Stimulated activated CD8-positive, alpha-beta memory T cell treated with anti-CD3 and anti-CD28 coated beads, Interleukin-12 subunit alpha, Interleukin-12 subunit beta, amount 100 ng/mL, for 24 hours (primary cell): Measurements from ENCODE around the gene NLGN1.

Source experiments
- DNase-seq: peaks from one replicate; pipeline ENCODE4 v3.0.0-alpha.2; 2020; ENCODE audit errors: extremely low read depth

NLGN1 gene

DNA sequence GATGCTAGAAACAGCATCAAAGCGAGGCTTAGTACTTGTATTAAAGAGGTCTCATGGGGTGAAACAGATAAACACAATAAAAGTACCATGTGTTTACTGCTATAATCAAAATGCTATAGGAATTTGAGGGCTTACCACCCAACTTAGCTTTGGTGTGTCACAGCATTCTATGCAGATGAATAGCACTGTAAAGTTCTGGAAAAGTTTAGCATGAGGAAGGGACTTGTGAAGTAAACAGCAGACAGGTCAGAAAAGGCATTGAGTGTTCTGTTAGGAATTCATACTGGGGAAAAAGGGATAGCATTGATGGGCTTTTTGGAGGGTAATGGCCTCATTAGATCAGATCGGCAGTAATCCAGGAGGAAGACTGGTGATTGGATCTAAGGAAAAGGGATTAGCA, 505.3 kb downstream of the NLGN1 start:
- no peak for DNase-seq

- no peak for DNase-seq
These were observed 507.8 kb downstream of the NLGN1 start for GRCh38 chr3:173905381-173905780.

DNA sequence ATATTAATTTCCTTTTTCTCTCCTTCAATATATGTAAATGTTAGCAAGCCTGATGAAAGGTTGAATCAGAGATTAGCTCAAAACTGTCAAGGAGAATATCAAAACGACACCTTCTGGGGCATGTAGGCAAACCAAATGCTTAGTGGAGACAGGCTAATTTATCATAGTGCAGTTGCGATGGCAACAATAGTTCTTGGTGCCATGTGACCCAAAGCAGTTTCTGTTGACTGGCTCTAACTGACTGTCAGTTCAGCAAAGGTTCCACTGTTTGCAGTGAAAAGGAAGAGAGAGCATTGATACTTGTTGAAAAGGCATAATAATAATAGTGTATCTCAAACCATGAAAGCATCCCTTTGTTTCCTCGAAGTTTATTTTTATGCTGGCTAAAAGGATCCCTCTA, 513.9 kb downstream of the NLGN1 start:
- DNase-seq, result no peak

GRCh38 chr3:173912126-173912525, 514.6 kb downstream of the NLGN1 start:
- no peak for DNase-seq

GRCh38 chr3:173913397-173913796, 515.9 kb downstream of the NLGN1 start:
- DNase-seq, result no peak

GRCh38 chr3:173913974-173914421, 516.5 kb downstream of the NLGN1 start:
- DNase-seq, result no peak

DNA sequence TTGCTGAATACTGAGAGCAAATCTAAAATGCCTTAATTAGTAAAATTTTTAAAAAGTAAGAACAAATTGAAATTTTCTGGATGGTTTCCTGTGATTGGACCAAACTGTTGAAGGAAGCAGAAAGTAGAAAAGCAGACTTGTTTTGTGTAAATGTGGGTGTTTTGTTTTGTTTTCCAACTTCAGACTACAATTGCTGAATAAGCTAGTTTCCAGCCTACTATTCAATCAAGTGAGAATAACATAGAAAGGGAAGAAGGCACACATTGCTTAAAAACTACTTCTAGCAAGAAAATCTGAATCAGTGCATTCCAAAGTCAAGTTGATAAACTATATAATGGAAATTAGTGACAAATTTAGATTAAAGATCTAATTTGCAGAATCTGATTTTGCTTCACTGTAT, 519.3 kb downstream of the NLGN1 start:
- no peak for DNase-seq

DNA sequence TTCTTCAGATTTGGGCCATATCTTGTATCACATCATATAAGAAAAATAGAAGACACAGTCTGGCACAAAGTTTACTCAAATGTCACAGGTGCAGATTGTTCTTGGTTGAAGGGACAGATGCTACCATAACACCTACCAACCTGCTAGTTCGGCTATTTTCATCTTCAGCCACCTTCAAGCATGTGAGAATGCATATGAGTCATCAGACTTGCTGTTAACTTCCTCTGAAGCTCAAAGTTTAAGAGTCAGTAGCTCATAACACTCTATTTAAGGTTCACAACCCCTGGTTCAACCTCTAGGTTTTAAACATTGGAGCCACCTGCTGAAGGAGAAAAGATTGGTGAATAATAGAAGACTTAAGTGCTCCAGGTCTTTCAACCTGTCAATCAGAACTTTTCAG, 522.8 kb downstream of the NLGN1 start:
- no peak for DNase-seq

- no peak for DNase-seq
These were observed 524.2 kb downstream of the NLGN1 start for GRCh38 chr3:173921732-173922131.

GRCh38 chr3:173923204-173923603, 525.7 kb downstream of the NLGN1 start:
- no peak for DNase-seq

- no peak for DNase-seq
These were observed 532.7 kb downstream of the NLGN1 start for GRCh38 chr3:173930251-173930650.

- no peak for DNase-seq
These were observed 535.1 kb downstream of the NLGN1 start for GRCh38 chr3:173932624-173933023.

DNA sequence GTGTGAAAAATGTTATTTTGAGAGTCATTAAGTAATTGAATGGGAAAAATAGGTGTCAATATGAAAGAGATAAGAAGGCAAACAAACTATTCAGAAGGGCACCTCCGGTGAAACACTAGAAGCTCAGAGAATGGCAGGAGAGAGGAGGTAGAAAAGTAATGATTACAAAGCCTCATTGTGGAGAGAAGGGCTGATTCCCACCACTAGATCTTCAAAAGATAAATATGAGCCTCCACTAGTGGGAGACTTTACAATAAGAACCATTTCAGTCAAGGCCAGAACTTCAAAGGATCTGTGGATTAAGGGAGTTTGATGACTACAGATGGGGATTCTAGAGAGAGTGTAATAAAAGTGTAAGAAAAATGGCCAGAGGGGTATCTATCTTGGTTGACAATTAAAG, 535.6 kb downstream of the NLGN1 start:
- DNase-seq, result no peak

- no peak for DNase-seq
These were observed 538.8 kb downstream of the NLGN1 start for GRCh38 chr3:173936316-173936715.

GRCh38 chr3:173938159-173938558, 540.6 kb downstream of the NLGN1 start:
- DNase-seq, result no peak

- no peak for DNase-seq
These were observed 541.1 kb downstream of the NLGN1 start for GRCh38 chr3:173938616-173939015.

DNA sequence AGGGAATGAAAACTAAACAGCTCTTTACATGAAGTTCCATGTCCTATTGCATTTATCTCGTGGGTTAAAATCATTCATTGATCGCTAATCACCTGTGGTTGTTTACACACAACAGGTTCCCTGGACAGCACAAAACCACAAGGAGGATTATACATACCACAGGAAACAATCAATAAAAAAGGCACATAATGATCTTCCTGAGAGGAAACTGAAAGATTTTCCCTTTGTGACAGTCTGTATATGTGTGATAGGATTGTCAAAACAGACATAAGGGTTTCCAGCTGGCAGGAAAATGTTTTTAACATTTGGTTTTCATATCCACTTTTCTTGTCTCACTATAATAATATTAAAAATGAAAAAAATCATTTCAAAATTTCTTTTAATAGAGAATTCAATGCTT, 541.8 kb downstream of the NLGN1 start:
- DNase-seq, result no peak

- no peak for DNase-seq
These were observed 545.7 kb downstream of the NLGN1 start for GRCh38 chr3:173943264-173943663.

DNA sequence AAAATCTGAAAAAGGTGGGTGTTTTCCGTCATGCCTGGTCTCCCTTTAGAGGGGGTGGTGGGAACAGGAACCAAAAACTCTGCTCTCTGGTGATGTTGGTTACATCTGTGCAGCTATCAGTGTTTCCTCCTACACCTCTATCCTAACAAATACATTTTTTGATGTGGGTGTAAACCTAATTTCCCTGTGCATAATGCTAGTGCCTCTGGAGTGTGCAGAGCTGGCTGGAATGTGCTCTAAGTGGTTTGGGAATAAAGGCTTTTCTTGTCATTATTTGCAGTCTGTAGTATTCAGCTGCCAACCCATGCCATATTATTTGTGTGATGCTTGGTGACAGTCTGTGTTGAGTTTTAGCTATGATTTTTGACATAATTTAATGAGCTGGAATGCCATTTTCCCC, 547.6 kb downstream of the NLGN1 start:
- no peak for DNase-seq

DNA sequence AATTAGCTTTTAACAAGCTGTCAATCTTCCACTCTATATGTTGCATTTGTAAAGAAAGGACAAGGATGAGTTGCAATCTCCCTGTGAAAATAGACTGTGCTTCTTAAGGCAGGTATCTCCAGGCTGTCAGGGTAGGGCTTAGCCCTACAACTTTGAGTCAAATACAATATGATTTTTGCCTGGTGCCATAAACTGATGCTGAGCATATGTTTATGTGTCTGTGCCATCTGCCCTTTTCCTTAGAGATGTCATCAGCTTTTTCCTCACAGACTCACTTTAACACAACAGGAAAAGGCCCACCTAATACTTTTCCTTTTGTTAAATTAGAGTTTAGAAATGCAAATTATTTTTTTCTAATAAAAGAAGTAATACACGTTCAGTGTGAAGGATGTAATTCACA, 548.3 kb downstream of the NLGN1 start:
- no peak for DNase-seq

- no peak for DNase-seq
These were observed 557.1 kb downstream of the NLGN1 start for GRCh38 chr3:173954647-173955046.

DNA sequence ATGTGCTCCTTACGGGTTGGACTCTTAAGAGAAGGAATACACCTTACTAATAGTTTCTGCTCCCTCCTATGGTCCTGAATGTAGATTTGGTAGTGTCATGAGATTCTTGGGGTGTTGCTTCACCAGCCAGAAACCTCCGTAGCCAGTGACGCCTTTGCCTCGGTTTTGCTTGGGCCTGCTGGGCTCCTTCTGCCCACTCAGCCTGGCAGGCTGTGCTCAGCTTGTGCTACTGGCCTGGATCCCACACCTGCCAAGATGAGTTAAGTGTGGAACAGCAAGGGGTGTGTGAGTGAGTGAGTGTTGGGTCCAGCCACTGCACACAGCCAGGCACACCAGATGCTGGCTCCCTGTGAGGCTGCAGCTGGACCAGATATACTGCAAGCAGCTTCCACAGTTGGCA, 560.1 kb downstream of the NLGN1 start:
- DNase-seq, result no peak

DNA sequence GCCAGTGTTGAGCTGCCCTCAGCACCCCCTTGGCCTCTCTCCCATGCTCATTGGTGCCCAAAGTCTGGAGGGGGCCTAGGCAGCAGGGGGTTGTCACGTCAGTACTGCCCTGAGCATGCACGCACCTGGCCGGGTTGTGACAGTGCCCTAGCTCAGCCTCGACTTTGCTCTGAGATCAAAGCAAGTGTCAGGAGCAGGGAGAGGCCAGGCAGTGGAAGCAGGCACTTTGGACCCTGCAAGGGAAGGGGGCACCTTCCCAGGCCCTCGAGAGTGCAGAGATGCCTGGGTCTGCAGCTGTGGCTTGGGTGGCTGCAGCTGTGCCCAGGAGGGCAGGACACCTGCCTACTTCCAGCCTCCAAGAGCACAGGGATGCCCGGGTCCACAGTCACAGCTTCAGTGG, 561.3 kb downstream of the NLGN1 start:
- no peak for DNase-seq

- no peak for DNase-seq
These were observed 572.7 kb downstream of the NLGN1 start for GRCh38 chr3:173970281-173970680.

DNA sequence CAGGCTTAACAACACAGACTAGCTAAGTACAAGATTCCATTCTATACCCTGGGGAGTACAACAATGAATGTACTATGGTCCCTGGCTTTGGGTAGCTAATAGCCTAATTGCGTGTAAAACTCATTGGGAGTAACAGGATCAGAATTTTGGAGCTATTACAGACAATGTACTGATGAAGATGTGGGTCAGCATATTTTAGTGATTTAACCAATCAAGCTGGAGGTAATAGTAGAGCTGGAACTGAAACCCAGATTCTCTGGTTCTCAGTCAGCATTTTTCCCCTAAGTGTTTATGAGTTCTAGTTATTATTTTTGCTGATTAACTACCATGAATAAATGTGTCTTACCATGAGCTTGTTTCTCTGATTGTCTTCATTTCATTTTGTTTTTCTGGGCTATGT, 578.7 kb downstream of the NLGN1 start:
- no peak for DNase-seq
